GM12878 (cell line): ENCODE results near the gene GUCY1A2. TPM values are rescaled to one million over a fixed set of nuclear protein-coding genes. Genes with fewer than 3 reads are reported as not detected.

Experiments
- BACH1 ChIP-seq: fragments of 450-650 bp; IDR thresholded peaks from 2 replicates; pipeline ENCODE4 v1.6.1; 2017; ENCODE audit warnings: mild to moderate bottlenecking, borderline replicate concordance
- CBX5 ChIP-seq: sonication (generic); IDR thresholded peaks from 2 replicates; pipeline ENCODE4 v1.6.1; 2016; ENCODE audit warnings: low read depth, moderate library complexity, mild to moderate bottlenecking, inconsistent platforms
- CHD1 ChIP-seq: IDR thresholded peaks from 2 replicates; pipeline ENCODE4 v1.6.1; 2012; ENCODE audit warnings: low read depth, low read length, improper control_type of control experiment
- CHD2 ChIP-seq: IDR thresholded peaks from 2 replicates; pipeline ENCODE4 v1.6.1; 2011; ENCODE audit warnings: low read depth, low read length, improper control_type of control experiment, borderline replicate concordance
- CREM ChIP-seq: IDR thresholded peaks from 2 replicates; pipeline ENCODE4 v1.6.1; 2014; ENCODE audit warnings: antibody characterized with exemption, low read depth
- DPF2 ChIP-seq: fragments of 450-650 bp; IDR thresholded peaks from 2 replicates; pipeline ENCODE4 v1.6.1; 2017; ENCODE audit warnings: mild to moderate bottlenecking
- EZH2 ChIP-seq: IDR thresholded peaks from 2 replicates; pipeline ENCODE4 v1.6.1; 2012; ENCODE audit warnings: low read depth, mild to moderate bottlenecking, control low read depth, inconsistent platforms, low read length, borderline replicate concordance; ENCODE audit not compliant: control insufficient read depth
- FOS ChIP-seq: IDR thresholded peaks from 3 replicates; pipeline ENCODE4 v1.6.1; 2011; ENCODE audit warnings: borderline replicate concordance; ENCODE audit not compliant: insufficient read length; ENCODE audit errors: extremely low read depth
- HDGF ChIP-seq: fragments of 450-650 bp; IDR thresholded peaks from 2 replicates; pipeline ENCODE4 v1.6.1; 2016; ENCODE audit warnings: antibody characterized with exemption
- JUNB ChIP-seq: IDR thresholded peaks from 2 replicates; pipeline ENCODE4 v1.6.1; 2016; ENCODE audit warnings: antibody characterized with exemption, mild to moderate bottlenecking
- JUND ChIP-seq: IDR thresholded peaks from 2 replicates; pipeline ENCODE4 v1.6.1; 2012; ENCODE audit warnings: low read depth, mild to moderate bottlenecking, low read length, improper control_type of control experiment, moderate library complexity
- KLF5 ChIP-seq: fragments of 450-650 bp; IDR thresholded peaks from 2 replicates; pipeline ENCODE4 v1.6.1; 2014; ENCODE audit warnings: mild to moderate bottlenecking; ENCODE audit not compliant: partially characterized antibody
- NFIC ChIP-seq: IDR thresholded peaks from 2 replicates; pipeline ENCODE4 v1.6.1; 2012; ENCODE audit warnings: low read depth, mild to moderate bottlenecking, inconsistent platforms, low read length, moderate library complexity
- PAX8 ChIP-seq: fragments of 450-650 bp; IDR thresholded peaks from 2 replicates; pipeline ENCODE4 v1.6.1; 2017; ENCODE audit warnings: mild to moderate bottlenecking, moderate library complexity
- SIN3A ChIP-seq: IDR thresholded peaks from 2 replicates; pipeline ENCODE4 v1.6.1; 2012; ENCODE audit warnings: low read depth, low read length, improper control_type of control experiment
- SPI1 ChIP-seq: IDR thresholded peaks from 2 replicates; pipeline ENCODE4 v1.6.1; 2011; ENCODE audit warnings: low read depth, mild to moderate bottlenecking, low read length, moderate library complexity, borderline replicate concordance; ENCODE audit not compliant: insufficient read depth
- SUPT20H ChIP-seq: IDR thresholded peaks from 2 replicates; pipeline ENCODE4 v1.6.1; 2011; ENCODE audit warnings: low read depth, mild to moderate bottlenecking, low read length, moderate library complexity, borderline replicate concordance; ENCODE audit not compliant: control insufficient read depth
- SUZ12 ChIP-seq: fragments of 200-600 bp; sonication (generic); IDR thresholded peaks from one replicate; pipeline ENCODE4 v1.6.1; 2018; ENCODE audit warnings: antibody characterized with exemption, mild to moderate bottlenecking; ENCODE audit not compliant: unreplicated experiment
- YY1 ChIP-seq: IDR thresholded peaks from 2 replicates; pipeline ENCODE4 v1.6.1; 2011; ENCODE audit warnings: low read depth, mild to moderate bottlenecking, low read length
- polyA plus RNA-seq, 11 experiments: library from polyadenylated mRNA; depleted of rRNA in 4 of 11; unstranded in 6 of 11; stranded (reverse) in 5 of 11; fragments of >200 nt; fragmentation: Nextera tagmentation in 4 of 11; fragmentation: Illumina TruSeq in 1 of 11; extraction: Ambion mirVana in 4 of 11; extraction: Trizol in 1 of 11; gene quantifications; 1 replicate in 1 of 11; 2 replicates in 10 of 11; pipeline versions ENCODE4 v1.2.1 to v1.2.3, GENCODE V29; 2011 to 2016; ENCODE audit warnings: inconsistent platforms in 2 of 11, missing spikeins in 2 of 11, low read depth in 1 of 11
- total RNA-seq, 4 experiments: library from RNA; depleted of rRNA in 3 of 4; stranded (reverse); fragments of >200 nt in 3 of 4; fragmentation: Illumina TruSeq in 1 of 4; extraction: Trizol in 1 of 4; gene quantifications; 2 replicates each; pipeline versions ENCODE4 v1.2.1 to v1.2.3, GENCODE V29; 2013 to 2021
- TF ChIP-seq, protein P1 (sequence below): fragments of 450-650 bp; IDR thresholded peaks from 2 replicates; pipeline ENCODE4 v1.6.1; 2018; ENCODE audit warnings: mild to moderate bottlenecking, low read depth, moderate library complexity; ENCODE audit not compliant: partially characterized antibody
- TF ChIP-seq, protein P2 (sequence below): fragments of 450-650 bp; IDR thresholded peaks from 2 replicates; pipeline ENCODE4 v1.6.1; 2017; ENCODE audit warnings: mild to moderate bottlenecking, low read depth, inconsistent platforms; ENCODE audit not compliant: poor library complexity, severe bottlenecking

GUCY1A2 gene
- total and polyA plus RNA-seq, 10 of the 15 experiments (the other 5 are each of a cell fraction or from before 2014, with no cell fraction given) = under 0.01 to 0.03 (median under 0.01) TPM; not detected in 4

DNA sequence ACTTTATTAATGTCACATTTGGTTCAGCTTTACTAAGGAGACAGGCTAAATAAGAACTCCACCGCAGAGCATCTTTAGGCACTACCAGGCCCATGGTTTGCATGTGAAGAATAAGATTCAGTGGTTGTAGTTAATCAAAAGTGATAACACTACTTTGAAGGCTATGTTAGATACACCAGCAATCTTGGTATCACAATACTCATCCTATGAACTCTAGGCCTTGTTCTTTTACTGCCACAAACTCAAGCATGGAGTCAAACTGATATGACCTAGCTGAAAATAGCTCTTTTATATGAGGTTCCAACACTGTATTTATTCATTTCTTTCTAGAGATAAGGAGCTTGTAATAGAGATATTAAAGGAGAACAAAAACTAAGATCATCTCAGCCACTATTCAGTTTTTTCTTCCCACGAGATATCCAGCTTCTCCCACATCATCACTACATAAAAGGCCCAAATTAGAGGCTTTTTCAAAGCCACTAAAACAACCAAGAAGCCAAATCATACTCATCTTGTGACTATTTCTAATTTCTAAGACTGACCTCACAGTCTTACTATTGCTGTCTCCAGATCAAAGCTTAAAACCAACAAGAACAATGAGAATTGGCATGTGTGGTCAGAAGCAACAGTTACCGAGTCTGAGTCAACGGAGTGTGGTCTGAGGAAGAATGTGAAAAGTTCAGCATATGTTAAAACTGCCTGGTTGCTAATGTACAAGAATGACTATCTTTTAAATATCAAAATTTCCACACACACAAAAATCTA, 25.1 kb upstream of the GUCY1A2 start (continued):
- TF ChIP-seq CBX5 (peak; percentile 74; the same call in 1 of the 2 replicates), PAX8 (no peak), DPF2 (peak; percentile 82), JUNB (peak; percentile 98), SPI1 (no peak), JUND (peak; percentile 63; the same call in 1 of the 2 replicates), SUPT20H (no peak), BACH1 (no peak), SIN3A (no peak), CREM (peak; percentile 94), CHD2 (peak; percentile 43; the same call in 1 of the 2 replicates), EZH2 (no peak), FOS (no peak), YY1 (no peak), HDGF (no peak), SUZ12 (no peak), KLF5 (no peak), CHD1 (no peak), NFIC (peak; percentile 100)
- TF ChIP-seq, protein P1, sequence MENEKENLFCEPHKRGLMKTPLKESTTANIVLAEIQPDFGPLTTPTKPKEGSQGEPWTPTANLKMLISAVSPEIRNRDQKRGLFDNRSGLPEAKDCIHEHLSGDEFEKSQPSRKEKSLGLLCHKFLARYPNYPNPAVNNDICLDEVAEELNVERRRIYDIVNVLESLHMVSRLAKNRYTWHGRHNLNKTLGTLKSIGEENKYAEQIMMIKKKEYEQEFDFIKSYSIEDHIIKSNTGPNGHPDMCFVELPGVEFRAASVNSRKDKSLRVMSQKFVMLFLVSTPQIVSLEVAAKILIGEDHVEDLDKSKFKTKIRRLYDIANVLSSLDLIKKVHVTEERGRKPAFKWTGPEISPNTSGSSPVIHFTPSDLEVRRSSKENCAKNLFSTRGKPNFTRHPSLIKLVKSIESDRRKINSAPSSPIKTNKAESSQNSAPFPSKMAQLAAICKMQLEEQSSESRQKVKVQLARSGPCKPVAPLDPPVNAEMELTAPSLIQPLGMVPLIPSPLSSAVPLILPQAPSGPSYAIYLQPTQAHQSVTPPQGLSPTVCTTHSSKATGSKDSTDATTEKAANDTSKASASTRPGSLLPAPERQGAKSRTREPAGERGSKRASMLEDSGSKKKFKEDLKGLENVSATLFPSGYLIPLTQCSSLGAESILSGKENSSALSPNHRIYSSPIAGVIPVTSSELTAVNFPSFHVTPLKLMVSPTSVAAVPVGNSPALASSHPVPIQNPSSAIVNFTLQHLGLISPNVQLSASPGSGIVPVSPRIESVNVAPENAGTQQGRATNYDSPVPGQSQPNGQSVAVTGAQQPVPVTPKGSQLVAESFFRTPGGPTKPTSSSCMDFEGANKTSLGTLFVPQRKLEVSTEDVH = no peak
- TF ChIP-seq, protein P2, sequence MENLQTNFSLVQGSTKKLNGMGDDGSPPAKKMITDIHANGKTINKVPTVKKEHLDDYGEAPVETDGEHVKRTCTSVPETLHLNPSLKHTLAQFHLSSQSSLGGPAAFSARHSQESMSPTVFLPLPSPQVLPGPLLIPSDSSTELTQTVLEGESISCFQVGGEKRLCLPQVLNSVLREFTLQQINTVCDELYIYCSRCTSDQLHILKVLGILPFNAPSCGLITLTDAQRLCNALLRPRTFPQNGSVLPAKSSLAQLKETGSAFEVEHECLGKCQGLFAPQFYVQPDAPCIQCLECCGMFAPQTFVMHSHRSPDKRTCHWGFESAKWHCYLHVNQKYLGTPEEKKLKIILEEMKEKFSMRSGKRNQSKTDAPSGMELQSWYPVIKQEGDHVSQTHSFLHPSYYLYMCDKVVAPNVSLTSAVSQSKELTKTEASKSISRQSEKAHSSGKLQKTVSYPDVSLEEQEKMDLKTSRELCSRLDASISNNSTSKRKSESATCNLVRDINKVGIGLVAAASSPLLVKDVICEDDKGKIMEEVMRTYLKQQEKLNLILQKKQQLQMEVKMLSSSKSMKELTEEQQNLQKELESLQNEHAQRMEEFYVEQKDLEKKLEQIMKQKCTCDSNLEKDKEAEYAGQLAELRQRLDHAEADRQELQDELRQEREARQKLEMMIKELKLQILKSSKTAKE = peak; percentile 93
